HL-60/S4 treated with retinoic acid at 250 ng/mL for 4 days and 3 days (cell line): ENCODE data around the gene NLRP12.
"Not testable (repeated sequence)": the region's sequence is repeated elsewhere in the genome, so short reads cannot be mapped to it uniquely, and the experiment has no call there.

Experiments used
- in situ Hi-C: fragments of 300-500 bp; cut with MboI; formaldehyde crosslinking; loops from 2 replicates; pipeline ENCODE4 v1.7.0; 2022; ENCODE audit warnings: low sequenced_read_pairs

NLRP12 gene

GRCh38 chr19:53832861-53833260, 8.7 kb upstream of the NLRP12 start:
- in situ Hi-C loops, result not testable (repeated sequence)

GRCh38 chr19:53828531-53828930, 4.4 kb upstream of the NLRP12 start:
- in situ Hi-C loops, result no loop called here

DNA sequence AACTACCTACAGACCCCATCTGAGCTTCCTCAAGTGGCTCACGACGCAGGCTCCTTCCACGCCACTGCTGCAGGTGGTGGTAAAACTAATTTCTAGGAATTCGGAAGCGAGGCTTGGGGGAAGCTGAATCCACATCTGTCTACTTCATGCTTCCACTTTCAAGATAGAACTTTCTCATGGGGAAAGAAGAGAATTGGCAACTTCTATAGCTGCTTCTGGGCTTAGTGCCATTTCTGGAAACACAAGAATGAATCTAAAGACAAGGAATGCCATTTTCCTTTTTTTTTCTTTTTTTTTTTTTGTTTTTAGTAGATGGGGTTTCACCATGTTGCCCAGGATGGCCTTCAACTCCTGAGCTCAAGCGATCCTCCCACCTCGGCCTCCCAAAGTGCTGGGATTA, 2.8 kb upstream of the NLRP12 start:
- in situ Hi-C loops, result no loop called here

- in situ Hi-C loops, result no loop called here
Measured at GRCh38 chr19:53823380-53824120, 564 bp downstream of the NLRP12 start.

GRCh38 chr19:53819861-53820260, 4.3 kb downstream of the NLRP12 start:
- in situ Hi-C loops, result no loop called here

DNA sequence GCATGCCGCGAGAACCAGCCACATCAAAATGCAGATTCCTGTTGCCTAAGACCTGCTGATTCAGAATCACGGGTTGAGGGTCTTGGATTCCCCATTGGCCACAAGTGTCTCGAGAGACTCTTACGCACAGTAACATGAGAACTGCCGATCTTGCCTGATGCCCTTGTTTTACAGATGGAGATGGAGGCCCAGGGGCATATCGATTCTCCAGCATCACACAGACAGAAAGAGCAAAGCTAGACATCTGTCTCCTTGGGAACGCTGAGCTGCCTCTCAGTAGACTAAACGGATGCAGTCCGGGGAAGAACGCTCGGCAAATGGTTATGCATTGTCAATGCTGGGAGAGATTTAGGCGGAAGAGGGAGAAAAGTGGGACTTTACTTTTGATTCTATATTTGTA, 5.4 kb downstream of the NLRP12 start:
- in situ Hi-C loops, result no loop called here

DNA sequence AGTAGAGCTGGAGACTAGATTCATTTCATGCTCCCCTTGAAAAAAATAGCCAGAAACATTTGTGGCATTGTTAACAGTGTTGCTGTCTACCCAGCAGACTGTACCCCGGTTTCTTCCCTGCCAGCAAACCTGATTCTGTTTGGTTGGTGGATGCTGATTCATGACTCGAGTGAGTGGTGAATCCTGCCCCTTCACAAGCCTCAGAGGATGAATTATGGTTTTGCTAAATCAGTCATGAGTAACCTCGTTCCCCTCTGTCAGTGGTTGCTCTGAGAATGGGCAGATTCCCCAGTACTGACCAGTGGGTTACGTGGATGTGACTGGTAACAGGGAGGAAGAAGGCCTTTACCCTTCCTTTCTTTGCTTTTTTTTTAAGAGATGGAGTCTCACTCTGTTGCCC, 10.1 kb downstream of the NLRP12 start:
- in situ Hi-C loops, result no loop called here

GRCh38 chr19:53812335-53812734, 11.8 kb downstream of the NLRP12 start:
- in situ Hi-C loops, result no loop called here

DNA sequence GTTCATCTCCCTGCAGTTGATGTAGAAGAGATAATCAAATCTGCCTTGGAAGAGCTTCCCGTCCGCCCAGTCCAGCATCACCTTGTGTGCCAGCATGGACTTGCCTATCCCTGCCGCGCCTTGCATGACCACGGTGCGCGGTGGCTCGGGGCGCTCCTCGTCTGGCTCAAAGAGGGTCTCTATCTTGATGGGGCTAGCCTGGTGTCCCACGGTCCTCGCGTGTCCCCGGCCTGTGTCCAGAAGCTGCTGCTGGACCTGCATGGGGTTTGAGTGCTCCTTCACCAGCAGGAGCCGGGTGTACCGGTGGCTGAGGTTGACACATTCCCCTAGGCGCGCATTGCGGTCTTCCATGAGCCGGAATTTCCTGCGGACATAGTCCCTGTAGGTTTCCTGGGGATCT, 13.2 kb downstream of the NLRP12 start:
- in situ Hi-C loops, result no loop called here

GRCh38 chr19:53810187-53810546, 13.9 kb downstream of the NLRP12 start:
- in situ Hi-C loops, result no loop called here

- in situ Hi-C loops, result no loop called here
Measured at GRCh38 chr19:53809518-53810186, 14.5 kb downstream of the NLRP12 start.

DNA sequence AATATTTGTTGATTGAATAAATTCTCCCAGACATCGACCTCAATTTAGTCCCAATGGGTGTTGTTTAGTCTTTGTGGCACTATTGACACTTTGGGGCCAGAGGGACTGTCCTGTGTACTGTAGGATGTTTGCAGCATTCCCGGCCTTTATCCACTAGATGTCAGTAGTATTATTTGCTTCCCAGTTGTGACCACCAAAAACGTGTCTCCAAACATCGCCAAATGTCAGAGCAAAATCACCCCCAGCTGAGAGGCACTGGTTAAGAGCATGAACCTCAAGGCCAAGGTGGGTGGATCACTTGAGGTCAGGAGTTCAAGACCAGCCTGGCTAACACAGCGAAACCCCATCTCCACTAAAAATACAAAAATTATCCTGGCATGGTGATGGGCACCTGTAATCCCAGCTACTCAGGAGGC, 15.4 kb downstream of the NLRP12 start:
- in situ Hi-C loops, result no loop called here

- in situ Hi-C loops, result no loop called here
Measured at GRCh38 chr19:53801257-53801656, 22.9 kb downstream of the NLRP12 start.

DNA sequence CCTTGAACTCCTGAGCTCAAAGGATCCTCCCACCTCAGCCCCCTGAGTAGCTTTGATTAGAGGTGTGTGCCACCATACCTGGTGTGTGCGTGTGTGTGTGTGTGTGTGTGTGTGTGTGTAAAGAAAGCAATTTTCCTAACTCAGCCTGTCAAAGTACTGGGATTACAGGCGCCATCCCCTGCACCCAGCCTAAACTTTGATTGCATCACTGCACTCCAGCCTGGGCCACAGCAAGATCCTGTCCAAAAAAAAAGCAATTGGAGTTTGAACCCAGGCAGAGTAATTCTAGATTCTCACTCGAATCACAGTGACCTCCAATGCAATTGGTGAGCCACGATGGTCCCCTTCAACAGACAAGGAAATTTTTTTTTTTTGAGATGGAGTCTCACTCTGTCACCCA, 29.1 kb downstream of the NLRP12 start:
- in situ Hi-C loops, result loop anchor here (10.0 kb wide), 1 partner anchor 230 kb away; no protein-coding TSS in a partner anchor

- in situ Hi-C loops, result loop anchor here (10.0 kb wide), 1 partner anchor 232 kb away; no protein-coding TSS in a partner anchor
Measured at GRCh38 chr19:53792721-53793433, 31.2 kb downstream of the NLRP12 start.

DNA sequence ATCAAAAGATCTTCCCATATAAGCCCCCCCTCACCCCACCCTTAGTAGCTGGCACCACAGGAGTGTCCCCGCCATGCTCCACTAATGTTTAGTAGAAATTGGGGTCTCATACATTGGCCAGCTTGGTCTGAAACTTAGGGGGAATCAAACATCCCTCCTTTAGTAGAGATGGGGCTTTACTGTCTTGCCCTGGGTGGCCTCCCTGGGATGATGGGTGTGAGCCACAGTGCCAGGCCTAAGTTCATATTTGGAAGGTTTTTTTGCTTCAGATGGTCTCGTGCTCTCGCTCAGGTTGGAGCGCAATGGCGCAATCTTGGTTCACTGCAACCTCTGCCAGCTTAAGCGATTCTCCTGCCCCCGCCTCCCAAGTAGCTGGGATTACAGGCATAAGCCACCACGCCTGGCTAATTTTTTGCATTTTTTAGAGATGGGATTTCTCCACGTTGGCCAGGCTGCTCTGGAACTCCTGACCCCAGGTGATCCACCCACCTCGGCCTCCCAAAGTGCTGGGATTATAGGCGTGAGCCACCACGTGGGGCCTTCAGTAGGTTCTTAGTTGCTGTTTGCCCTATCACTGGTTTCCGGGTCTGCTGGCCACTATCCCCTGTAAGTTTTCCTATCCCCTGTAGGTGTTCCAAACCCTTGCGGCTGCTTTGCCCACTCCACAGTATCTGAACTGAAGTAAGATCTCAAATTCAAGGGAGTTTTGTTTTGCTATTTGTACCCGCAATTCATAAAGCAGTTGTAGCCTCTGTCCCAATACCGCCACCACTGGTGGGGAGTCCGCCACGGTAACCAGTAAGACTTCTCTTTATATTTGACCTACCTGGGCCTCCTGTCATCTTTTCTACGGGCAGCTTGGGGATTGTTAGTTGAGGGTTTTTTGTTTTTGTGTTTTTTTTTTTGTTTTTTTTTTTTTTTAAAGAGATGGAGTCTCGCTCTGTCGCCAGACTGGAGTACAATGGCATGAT, 34.1 kb downstream of the NLRP12 start:
- in situ Hi-C loops, result loop anchor here (10.0 kb wide), 1 partner anchor 235 kb away; no protein-coding TSS in a partner anchor

GRCh38 chr19:53787266-53787665, 36.8 kb downstream of the NLRP12 start:
- in situ Hi-C loops, result no loop called here

- in situ Hi-C loops, result no loop called here
Measured at GRCh38 chr19:53786744-53787143, 37.4 kb downstream of the NLRP12 start.

DNA sequence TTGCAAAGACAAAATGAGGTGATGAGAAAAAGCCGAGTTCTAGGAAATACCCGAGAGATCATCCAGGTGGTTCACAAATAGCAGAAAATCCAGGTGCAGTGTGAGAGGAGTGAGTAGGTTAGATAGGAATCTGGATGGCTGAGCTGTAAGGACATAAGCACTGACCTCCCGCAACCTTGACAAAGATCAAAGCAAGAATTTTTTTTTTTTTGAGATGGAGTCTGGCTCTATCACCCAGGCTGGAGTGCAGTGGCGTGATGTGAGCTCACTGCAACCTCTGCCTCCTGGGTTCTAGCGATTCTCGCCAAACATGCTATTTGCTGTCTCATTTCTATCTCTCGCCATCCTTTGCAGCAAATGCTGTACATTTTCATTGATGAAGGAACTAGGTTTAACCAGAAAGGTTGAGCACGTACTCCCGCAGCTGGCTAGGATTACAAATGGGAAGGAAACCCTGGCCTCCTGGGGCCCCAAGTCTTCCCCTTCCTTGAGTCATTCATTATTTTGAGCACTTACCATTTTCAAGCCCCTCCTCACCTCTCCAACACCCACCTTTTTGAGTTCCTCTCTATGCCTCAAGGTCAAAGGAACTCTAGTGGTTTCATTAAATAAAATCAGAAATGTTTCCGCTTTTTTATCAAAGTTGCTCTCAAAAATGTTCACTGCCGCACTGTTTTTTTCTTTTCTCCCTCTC, 38.8 kb downstream of the NLRP12 start:
- in situ Hi-C loops, result no loop called here

- in situ Hi-C loops, result no loop called here
Measured at GRCh38 chr19:53782698-53783097, 41.4 kb downstream of the NLRP12 start.
